ENCODE data around the gene USF3. TPM values are rescaled to one million over a fixed set of nuclear protein-coding genes. Genes with fewer than 3 reads are reported as not detected.

The USF3 gene
- total and polyA plus RNA-seq, 2 of the 8 experiments (the other 6 are each of a cell fraction or from before 2014, with no cell fraction given), result 9.6 to 18.5 TPM

GRCh38 chr3:113690482-113690881, 6.0 kb downstream of the USF3 start:
- H2BK12ac ChIP-seq (ENCODE audit: low read depth, low read length), result no peak overlapping the region
- ChIA-PET POLR2A (ENCODE audit: partially characterized antibody) (no interaction called here), CTCF (ENCODE audit: partially characterized antibody) (interaction anchor here (1.2 kb wide), 1 partner anchor 28 kb away, joined by 3 read pairs; no protein-coding TSS in a partner anchor)
- no peak overlapping the region for H3K23ac ChIP-seq (ENCODE audit: insufficient read length)
- H3K27me3 ChIP-seq (replicated peaks in 1 of 4; ENCODE audit: control insufficient read depth in 3 of 4, extremely low read depth in 1 of 4, insufficient read depth in 3 of 4, low read length in 3 of 4), result no peaks in the 10 kb centered on the region
- no peak overlapping the region for H3K27ac ChIP-seq (ENCODE audit: low read depth, low read length)
- H2BK15ac ChIP-seq (ENCODE audit: low read length), result no peak overlapping the region
- H4K20me1 ChIP-seq (replicated peaks in 1 of 2; ENCODE audit: control insufficient read depth in 1 of 2, insufficient read depth in 2 of 2, low read length in 2 of 2), result peaks cover 0 to 2% of the 10 kb centered on the region in 2 experiments
- H4K5ac ChIP-seq (ENCODE audit: insufficient read length, low read depth, low read length), result no peak overlapping the region
- H2BK5ac ChIP-seq (ENCODE audit: low read depth, low read length), result no peak overlapping the region
- H3K79me1 ChIP-seq (ENCODE audit: low read depth, low read length), result peaks cover 2% of the 10 kb centered on the region; the same call in 1 of the 2 replicates
- no peak for DNase-seq (ENCODE audit: low read depth in 1 of 2, low spot score in 2 of 2)
- H2BK120ac ChIP-seq (replicated peaks; ENCODE audit: low read depth, low read length), result no peak overlapping the region
- H2BK20ac ChIP-seq (ENCODE audit: low read length), result no peak overlapping the region
- no peak overlapping the region for H2AK5ac ChIP-seq (ENCODE audit: low read depth, low read length)
- H3K18ac ChIP-seq (ENCODE audit: extremely low read depth, low read length), result no peak overlapping the region
- no peak for TF ChIP-seq JUN (IDR thresholded peaks at IDR 0.05; ENCODE audit: low read depth, low read length)
- TF ChIP-seq HDAC6 (IDR thresholded peaks at IDR 0.05; ENCODE audit: low read depth, low read length), result no peak
- H3K36me3 ChIP-seq (ENCODE audit: control insufficient read depth in 2 of 4, insufficient read depth in 4 of 4, low read length in 3 of 4), result no peaks in the 10 kb centered on the region
- H3K4me3 ChIP-seq (ENCODE audit: extremely low read depth in 1 of 4, insufficient read depth in 2 of 4, low read depth in 3 of 4, low read length in 4 of 4), result no peak overlapping the region
- no peak overlapping the region for H3K4ac ChIP-seq (replicated peaks; ENCODE audit: insufficient read length, low read depth, low read length)
- no peak overlapping the region for H3K4me2 ChIP-seq (ENCODE audit: insufficient read depth in 1 of 2, low read depth in 2 of 2, low read length in 2 of 2)
- H3K56ac ChIP-seq (replicated peaks; ENCODE audit: insufficient read length, low read depth, low read length), result no peak overlapping the region
- H3K79me2 ChIP-seq (ENCODE audit: control insufficient read depth in 1 of 2, insufficient read depth in 2 of 2, low read length in 2 of 2), result peaks cover 0 to 56% of the 10 kb centered on the region in 2 experiments; a peak in 2 of 4 replicates
- no peak for FAIRE-seq
- peaks cover 2% of the 10 kb centered on the region for H3K23me2 ChIP-seq (ENCODE audit: low read depth, low read length)
- H3K14ac ChIP-seq (ENCODE audit: insufficient read length), result no peak overlapping the region
- no peak overlapping the region for H4K8ac ChIP-seq (ENCODE audit: extremely low read depth, insufficient read depth, low read length)
- no peak overlapping the region for H4K91ac ChIP-seq (replicated peaks; ENCODE audit: insufficient read length, low read length)
- no peak overlapping the region for H3K9ac ChIP-seq (replicated peaks in 1 of 4; ENCODE audit: extremely low read depth in 1 of 4, low read depth in 3 of 4, low read length in 3 of 4)
- H2AFZ ChIP-seq (ENCODE audit: low read length), result no peak overlapping the region
- peaks cover 0 to 15% (median 4%) of the 10 kb centered on the region in 4 experiments; a peak in 6 of 7 replicates for H3K4me1 ChIP-seq (replicated peaks in 1 of 4; ENCODE audit: control insufficient read depth in 3 of 4, insufficient read depth in 4 of 4, low read length in 3 of 4)
- no peaks in the 10 kb centered on the region; a peak in 1 of 4 replicates for H3K9me3 ChIP-seq (ENCODE audit: insufficient read depth in 2 of 2, low read depth in 1 of 2, low read length in 1 of 2)
- 92 to 100% methylated on average over 1 to 3 of the region's 3 CpGs for WGBS, 2 experiments (ENCODE audit: extremely low coverage in 1 of 2, insufficient coverage in 1 of 2, insufficient read length in 1 of 2, insufficient replicate concordance in 2 of 2, low coverage in 1 of 2, low lambda C conversion rate in 2 of 2, missing lambda C conversion rate in 1 of 2)

Data from H1 (cell line).